Fibroblast of lung (primary cell): Measurements from ENCODE around the gene MAP4K4. TPM values are rescaled to one million over a fixed set of nuclear protein-coding genes. Genes with fewer than 3 reads are reported as not detected.

ENCODE experiments used
- DNase-seq, 2 donors: peaks; one replicate each; pipeline versions ENCODE4 v3.0.0 to v3.0.0-alpha.2; 2010; ENCODE audit warnings: low read depth in 2 of 2
- H2AFZ ChIP-seq: 2 replicates; pipeline ENCODE4 v1.5.1; 2012; ENCODE audit warnings: low read length, control low read depth, inconsistent platforms
- H3K27ac ChIP-seq: 2 replicates; pipeline ENCODE4 v1.5.1; 2011; ENCODE audit warnings: low read length, control low read depth; ENCODE audit not compliant: insufficient read depth
- H3K27me3 ChIP-seq: 2 replicates; pipeline ENCODE4 v1.5.1; 2011; ENCODE audit warnings: mild to moderate bottlenecking, low read length; ENCODE audit not compliant: control insufficient read depth, insufficient read depth
- H3K36me3 ChIP-seq: 2 replicates; pipeline ENCODE4 v1.5.1; 2011; ENCODE audit warnings: low read length; ENCODE audit not compliant: control insufficient read depth, insufficient read depth
- H3K4me1 ChIP-seq: 2 replicates; pipeline ENCODE4 v1.5.1; 2011; ENCODE audit warnings: low read length; ENCODE audit not compliant: control insufficient read depth, insufficient read depth; ENCODE audit errors: extremely low read depth
- H3K4me2 ChIP-seq: 2 replicates; pipeline ENCODE4 v1.5.1; 2011; ENCODE audit warnings: low read length, control low read depth; ENCODE audit not compliant: insufficient read depth; ENCODE audit errors: extremely low read depth
- H3K4me3 ChIP-seq, 4 experiments: fragments of 200-600 bp in 1 of 4; sonication (generic) in 1 of 4; replicated peaks in 1 of 4; 2 replicates each; pipeline ENCODE4 v1.5.1; 2011 to 2016; ENCODE audit warnings: low read length in 4 of 4, low read depth in 3 of 4, mild to moderate bottlenecking in 3 of 4, control low read depth in 2 of 4, inconsistent platforms in 1 of 4, mixed read lengths in 1 of 4; ENCODE audit not compliant: insufficient read depth in 1 of 4; ENCODE audit errors: control extremely low read depth in 1 of 4
- H3K79me2 ChIP-seq: 2 replicates; pipeline ENCODE4 v1.5.1; 2012; ENCODE audit warnings: mild to moderate bottlenecking, low read length, inconsistent platforms; ENCODE audit not compliant: control insufficient read depth, insufficient read depth
- H3K9ac ChIP-seq: 2 replicates; pipeline ENCODE4 v1.5.1; 2011; ENCODE audit warnings: mild to moderate bottlenecking, low read length, control low read depth; ENCODE audit not compliant: insufficient read depth
- H3K9me3 ChIP-seq: 2 replicates; pipeline ENCODE4 v1.5.1; 2012; ENCODE audit warnings: low read depth, low read length; ENCODE audit not compliant: control insufficient read depth, insufficient read depth
- H4K20me1 ChIP-seq: 2 replicates; pipeline ENCODE4 v1.5.1; 2011; ENCODE audit warnings: low read length; ENCODE audit not compliant: control insufficient read depth, insufficient read depth; ENCODE audit errors: extremely low read depth
- EZH2 ChIP-seq: IDR thresholded peaks from 2 replicates; pipeline ENCODE4 v1.5.1; 2012; ENCODE audit warnings: low read length, control low read depth, mild to moderate bottlenecking; ENCODE audit errors: missing control alignments
- polyA plus RNA-seq, 2 donors: library from polyadenylated mRNA; depleted of rRNA in 1 of 2; stranded (reverse) in 1 of 2; unstranded in 1 of 2; fragments of >200 nt; gene quantifications; 2 replicates each; pipeline ENCODE4 v1.2.1, GENCODE V29; 2011 to 2012; ENCODE audit warnings: missing spikeins in 1 of 2
- total RNA-seq: library from RNA; depleted of rRNA; stranded (reverse); fragments of >200 nt; gene quantifications from 2 replicates; pipeline ENCODE4 v1.2.1, GENCODE V29; 2014
- TF ChIP-seq, protein P1 (sequence below), 2 donors: IDR thresholded peaks in 1 of 2; conservative IDR thresholded peaks in 1 of 2; 1 replicate in 1 of 2; 2 replicates in 1 of 2; pipeline ENCODE4 v1.5.1; 2011 to 2012; ENCODE audit warnings: low read length in 2 of 2, control low read depth in 1 of 2, inconsistent platforms in 1 of 2, low read depth in 1 of 2, mild to moderate bottlenecking in 1 of 2

The MAP4K4 gene
- total and polyA plus RNA-seq, 2 donors (not counting 1 experiment from before 2014, with no cell fraction given) = 113 to 164 TPM

DNA sequence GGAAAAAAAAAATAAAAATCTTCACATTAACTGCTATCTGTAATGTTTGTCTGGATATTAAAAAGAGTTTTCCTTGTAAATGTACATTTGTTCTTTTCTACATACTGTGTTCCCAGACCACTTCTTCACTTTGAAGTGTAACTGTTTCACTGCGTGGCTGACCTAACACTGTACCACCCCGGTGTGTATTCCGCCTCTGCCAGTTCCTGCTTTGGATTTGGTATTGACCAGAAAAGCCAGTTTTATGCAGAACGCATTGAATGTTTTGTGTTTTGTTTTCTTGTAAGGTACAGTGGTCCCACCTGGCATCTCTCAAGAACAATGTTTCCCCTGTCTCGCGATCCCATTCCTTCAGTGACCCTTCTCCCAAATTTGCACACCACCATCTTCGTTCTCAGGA is 166.0 kb downstream of the MAP4K4 start:
- no peaks in the 10 kb centered on the region for H4K20me1 ChIP-seq
- peaks cover 6% of the 10 kb centered on the region for H3K79me2 ChIP-seq
- H2AFZ ChIP-seq = no peak overlapping the region
- H3K4me2 ChIP-seq = no peak overlapping the region
- no peak for DNase-seq
- peaks cover 14% of the 10 kb centered on the region for H3K36me3 ChIP-seq
- H3K27ac ChIP-seq = no peak overlapping the region
- H3K4me3 ChIP-seq = no peak overlapping the region
- no peaks in the 10 kb centered on the region for H3K4me1 ChIP-seq
- no peaks in the 10 kb centered on the region for H3K27me3 ChIP-seq
- no peak overlapping the region for H3K9ac ChIP-seq
- TF ChIP-seq EZH2 = no peak
- TF ChIP-seq, protein P1, sequence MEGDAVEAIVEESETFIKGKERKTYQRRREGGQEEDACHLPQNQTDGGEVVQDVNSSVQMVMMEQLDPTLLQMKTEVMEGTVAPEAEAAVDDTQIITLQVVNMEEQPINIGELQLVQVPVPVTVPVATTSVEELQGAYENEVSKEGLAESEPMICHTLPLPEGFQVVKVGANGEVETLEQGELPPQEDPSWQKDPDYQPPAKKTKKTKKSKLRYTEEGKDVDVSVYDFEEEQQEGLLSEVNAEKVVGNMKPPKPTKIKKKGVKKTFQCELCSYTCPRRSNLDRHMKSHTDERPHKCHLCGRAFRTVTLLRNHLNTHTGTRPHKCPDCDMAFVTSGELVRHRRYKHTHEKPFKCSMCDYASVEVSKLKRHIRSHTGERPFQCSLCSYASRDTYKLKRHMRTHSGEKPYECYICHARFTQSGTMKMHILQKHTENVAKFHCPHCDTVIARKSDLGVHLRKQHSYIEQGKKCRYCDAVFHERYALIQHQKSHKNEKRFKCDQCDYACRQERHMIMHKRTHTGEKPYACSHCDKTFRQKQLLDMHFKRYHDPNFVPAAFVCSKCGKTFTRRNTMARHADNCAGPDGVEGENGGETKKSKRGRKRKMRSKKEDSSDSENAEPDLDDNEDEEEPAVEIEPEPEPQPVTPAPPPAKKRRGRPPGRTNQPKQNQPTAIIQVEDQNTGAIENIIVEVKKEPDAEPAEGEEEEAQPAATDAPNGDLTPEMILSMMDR (conservative IDR thresholded peaks at IDR 0.05 in 1 of 2, IDR thresholded peaks at IDR 0.05 in 1 of 2; ENCODE audit: low read depth in 1 of 2, low read length in 2 of 2) = no peak
- no peaks in the 10 kb centered on the region for H3K9me3 ChIP-seq

GRCh38 chr2:101864426-101864825 is 166.9 kb downstream of the MAP4K4 start:
- TF ChIP-seq EZH2 = no peak
- TF ChIP-seq, protein P1 (conservative IDR thresholded peaks at IDR 0.05 in 1 of 2, IDR thresholded peaks at IDR 0.05 in 1 of 2; ENCODE audit: low read depth in 1 of 2, low read length in 2 of 2) = no peak
- no peaks in the 10 kb centered on the region for H4K20me1 ChIP-seq
- no peaks in the 10 kb centered on the region for H3K27me3 ChIP-seq
- DNase-seq = no peak
- no peak overlapping the region for H3K4me2 ChIP-seq
- H2AFZ ChIP-seq = no peak overlapping the region
- peaks cover 16% of the 10 kb centered on the region for H3K36me3 ChIP-seq
- H3K4me3 ChIP-seq = no peak overlapping the region
- H3K9ac ChIP-seq = no peak overlapping the region
- no peaks in the 10 kb centered on the region for H3K4me1 ChIP-seq
- no peak overlapping the region for H3K27ac ChIP-seq
- peaks cover 2% of the 10 kb centered on the region for H3K79me2 ChIP-seq
- no peaks in the 10 kb centered on the region for H3K9me3 ChIP-seq

- no peak overlapping the region for H3K4me2 ChIP-seq
- no peak overlapping the region for H3K27ac ChIP-seq
- no peak for DNase-seq
- H3K36me3 ChIP-seq = peaks cover 21% of the 10 kb centered on the region
- H4K20me1 ChIP-seq = no peaks in the 10 kb centered on the region
- TF ChIP-seq, protein P1 (conservative IDR thresholded peaks at IDR 0.05 in 1 of 2, IDR thresholded peaks at IDR 0.05 in 1 of 2; ENCODE audit: low read depth in 1 of 2, low read length in 2 of 2) = no peak
- no peak for TF ChIP-seq EZH2
- H3K9ac ChIP-seq = no peak overlapping the region
- no peak overlapping the region for H2AFZ ChIP-seq
- H3K79me2 ChIP-seq = no peaks in the 10 kb centered on the region
- H3K9me3 ChIP-seq = no peaks in the 10 kb centered on the region
- no peaks in the 10 kb centered on the region for H3K4me1 ChIP-seq
- H3K4me3 ChIP-seq = no peak overlapping the region
- H3K27me3 ChIP-seq = no peaks in the 10 kb centered on the region
Measured at GRCh38 chr2:101868525-101868924, 171.0 kb downstream of the MAP4K4 start.
